ENCODE measurements around the gene SLC25A40.
"Not testable (repeated sequence)": the region's sequence is repeated elsewhere in the genome, so short reads cannot be mapped to it uniquely, and the experiment has no call there.

Gene SLC25A40

DNA sequence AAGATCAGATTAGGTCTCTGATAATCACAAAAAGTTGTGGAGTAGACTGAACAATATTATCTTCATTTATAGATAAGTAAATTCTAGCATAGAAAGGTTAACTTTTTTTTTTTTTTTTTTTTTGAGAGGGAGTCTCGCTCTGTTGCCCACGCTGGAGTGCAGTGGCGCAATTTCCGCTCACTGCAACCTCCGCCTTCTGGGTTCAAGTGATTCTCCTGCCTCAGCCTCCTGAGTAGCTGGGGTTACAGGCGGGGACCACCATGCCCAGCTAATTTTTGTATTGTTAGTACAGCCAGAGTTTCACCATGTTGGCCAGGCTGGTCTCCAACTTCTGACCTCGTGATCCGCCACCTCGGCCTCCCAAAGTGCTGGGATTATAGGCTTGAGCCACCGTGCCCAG is 2.8 kb downstream of the SLC25A40 start:
- in situ Hi-C loops (cut with MboI; ENCODE audit: low sequenced_read_pairs): not testable (repeated sequence)

DNA sequence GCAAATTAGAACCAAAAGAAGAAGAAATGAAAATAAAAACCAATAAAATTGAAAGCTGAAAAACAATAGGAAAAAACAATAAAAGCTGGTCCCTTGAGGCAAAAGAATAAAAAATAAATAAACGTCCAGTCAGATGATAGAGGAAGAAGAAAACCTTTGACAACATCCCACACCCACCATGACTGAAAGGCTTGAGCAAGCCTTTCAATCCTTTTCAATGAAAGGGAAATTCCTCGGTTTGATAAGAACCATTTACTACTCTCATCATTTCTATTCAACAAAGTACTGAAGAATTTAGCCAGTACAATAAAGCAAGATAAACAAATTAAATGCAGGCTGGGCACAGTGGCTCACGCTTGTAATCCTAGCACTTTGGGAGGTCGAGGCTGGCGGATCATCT is 3.8 kb downstream of the SLC25A40 start:
- in situ Hi-C loops (cut with MboI; ENCODE audit: low sequenced_read_pairs): no loop called here

DNA sequence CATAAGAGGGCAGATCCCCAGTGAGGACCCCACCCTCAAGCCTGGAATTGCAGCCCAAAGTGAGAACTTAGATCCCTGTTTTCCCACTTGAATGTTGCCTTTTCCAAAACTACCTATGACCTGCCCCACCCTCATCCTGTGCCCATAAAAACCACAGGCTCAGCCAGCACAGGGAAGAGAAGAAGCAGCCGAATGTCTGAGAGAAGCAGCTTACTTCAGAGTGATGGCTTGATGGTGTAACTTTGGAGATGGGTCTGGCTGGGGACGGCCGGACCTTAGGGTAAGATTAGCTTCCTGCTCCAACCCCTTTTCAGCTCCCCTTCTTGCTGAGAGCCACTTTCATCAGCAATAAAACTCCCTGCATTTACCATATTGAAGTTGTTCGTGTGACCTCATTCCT is 5.7 kb downstream of the SLC25A40 start:
- in situ Hi-C loops (cut with MboI; ENCODE audit: low sequenced_read_pairs): no loop called here

DNA sequence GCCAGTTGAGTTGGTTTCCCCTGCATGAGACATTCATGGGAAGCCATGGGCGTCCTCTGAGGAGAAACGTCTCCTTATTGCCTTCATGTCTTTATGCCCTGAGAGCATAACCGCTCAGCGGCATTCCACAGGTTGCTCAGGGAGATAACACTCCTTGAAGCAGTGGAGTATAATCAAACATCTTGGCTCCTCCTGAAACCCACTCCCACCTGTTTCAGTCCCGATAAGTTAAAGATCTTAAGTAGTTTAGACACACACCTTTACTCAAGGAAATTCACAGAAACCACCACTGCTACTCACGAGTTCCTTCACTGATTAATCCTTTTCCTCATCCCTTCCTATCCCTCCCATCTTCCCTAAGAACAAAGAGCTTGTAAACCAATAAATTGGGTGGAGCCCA is 9.6 kb downstream of the SLC25A40 start:
- in situ Hi-C loops (cut with MboI; ENCODE audit: low sequenced_read_pairs): not testable (repeated sequence)

DNA sequence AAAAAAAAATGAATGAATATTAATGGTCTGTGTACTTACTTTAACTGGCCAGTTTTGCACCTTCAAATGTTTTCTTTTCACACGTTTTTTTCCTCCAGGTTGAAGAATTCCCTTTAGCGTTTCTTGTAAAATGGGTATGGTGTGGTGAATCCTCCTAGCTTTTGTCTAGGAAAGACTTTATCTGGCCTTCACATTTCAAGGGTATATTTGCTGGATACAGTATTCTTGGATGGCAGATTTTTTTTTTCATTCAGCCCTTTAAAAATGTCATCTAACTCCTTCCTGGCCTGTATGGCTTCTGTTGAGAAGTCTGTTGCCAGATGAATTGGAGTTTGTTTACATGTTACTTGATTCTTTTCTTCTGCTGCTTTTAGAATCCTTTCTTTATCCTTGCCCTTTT is 10.1 kb downstream of the SLC25A40 start:
- in situ Hi-C loops (cut with MboI; ENCODE audit: low sequenced_read_pairs): no loop called here

DNA sequence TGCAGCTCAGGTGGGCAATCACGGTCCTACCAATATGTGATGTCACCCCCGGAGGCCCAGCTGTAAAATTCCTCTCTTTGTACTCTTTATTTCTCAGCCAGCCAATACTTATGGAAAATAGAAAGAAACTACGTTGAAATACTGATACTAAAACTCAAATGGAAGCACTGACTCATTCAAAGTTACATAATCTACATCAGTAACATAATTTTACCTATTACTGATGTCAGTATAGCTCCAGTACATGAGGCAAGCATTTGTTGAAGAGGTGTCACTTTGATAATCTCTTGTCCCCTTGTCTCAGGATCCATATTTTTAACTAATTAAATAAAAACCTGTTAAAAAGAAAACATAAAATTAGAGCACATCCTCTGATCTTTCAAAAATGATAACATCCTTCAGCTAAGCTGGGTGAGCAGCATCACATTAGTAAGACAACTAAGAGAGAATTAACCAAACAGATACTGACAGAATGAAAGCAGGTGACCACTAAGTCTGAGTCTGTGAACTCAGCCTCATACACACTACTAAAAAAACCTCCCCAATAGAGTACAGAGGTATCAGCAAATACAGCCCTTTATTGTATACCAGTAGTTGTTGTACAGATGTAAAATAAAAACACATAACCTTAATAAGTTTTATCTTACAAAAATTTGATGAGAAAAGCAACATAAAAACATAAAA is 17.6 kb downstream of the SLC25A40 start:
- in situ Hi-C loops (cut with MboI; ENCODE audit: low sequenced_read_pairs): no loop called here

DNA sequence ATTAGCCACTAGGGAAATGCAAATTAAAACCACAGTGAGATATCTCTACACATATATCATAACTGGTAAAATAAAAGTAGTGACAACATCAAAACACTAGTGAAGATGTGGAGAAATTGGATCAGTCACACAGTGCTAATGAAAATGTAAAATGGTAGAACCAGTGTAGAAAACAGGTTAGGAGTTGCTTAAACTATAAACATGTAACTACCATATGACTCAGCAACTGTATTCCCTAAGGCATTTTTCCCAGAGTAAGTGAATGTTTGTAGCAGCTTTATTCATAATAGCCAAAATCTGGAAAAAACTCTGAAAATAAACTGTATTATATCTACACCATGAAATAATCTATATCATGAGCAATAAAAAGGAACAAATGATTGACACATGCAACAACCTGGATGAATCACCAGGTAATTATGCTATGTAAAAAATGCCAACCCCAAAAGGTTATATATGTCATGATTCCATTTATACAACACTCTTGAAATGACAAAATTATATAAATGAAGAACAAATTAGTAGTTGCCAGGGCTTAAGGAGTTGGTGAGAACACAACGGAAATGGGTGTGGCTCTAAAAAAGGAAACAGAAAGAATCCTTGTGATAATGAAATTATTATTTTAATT is 22.8 kb downstream of the SLC25A40 start:
- in situ Hi-C loops (cut with MboI; ENCODE audit: low sequenced_read_pairs): no loop called here

DNA sequence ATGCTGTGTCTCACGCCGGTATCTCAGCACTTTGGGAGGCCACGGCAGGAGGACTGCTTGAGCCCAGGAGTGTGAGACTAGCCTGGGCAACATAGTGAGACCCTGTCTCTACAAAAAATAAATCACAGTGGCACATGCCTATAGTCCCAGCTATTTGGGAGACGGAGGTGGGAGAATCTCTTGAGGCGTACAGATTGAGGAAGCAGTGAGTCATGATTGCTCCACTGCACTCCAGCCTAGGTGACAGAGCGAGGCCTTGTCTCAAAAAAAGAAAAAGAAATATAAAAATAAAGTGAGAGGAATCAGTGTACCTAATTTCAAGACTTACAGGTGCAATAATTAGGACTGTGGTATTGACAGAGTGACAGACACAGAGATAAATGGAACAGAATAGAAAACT is 23.9 kb downstream of the SLC25A40 start:
- in situ Hi-C loops (cut with MboI; ENCODE audit: low sequenced_read_pairs): no loop called here

DNA sequence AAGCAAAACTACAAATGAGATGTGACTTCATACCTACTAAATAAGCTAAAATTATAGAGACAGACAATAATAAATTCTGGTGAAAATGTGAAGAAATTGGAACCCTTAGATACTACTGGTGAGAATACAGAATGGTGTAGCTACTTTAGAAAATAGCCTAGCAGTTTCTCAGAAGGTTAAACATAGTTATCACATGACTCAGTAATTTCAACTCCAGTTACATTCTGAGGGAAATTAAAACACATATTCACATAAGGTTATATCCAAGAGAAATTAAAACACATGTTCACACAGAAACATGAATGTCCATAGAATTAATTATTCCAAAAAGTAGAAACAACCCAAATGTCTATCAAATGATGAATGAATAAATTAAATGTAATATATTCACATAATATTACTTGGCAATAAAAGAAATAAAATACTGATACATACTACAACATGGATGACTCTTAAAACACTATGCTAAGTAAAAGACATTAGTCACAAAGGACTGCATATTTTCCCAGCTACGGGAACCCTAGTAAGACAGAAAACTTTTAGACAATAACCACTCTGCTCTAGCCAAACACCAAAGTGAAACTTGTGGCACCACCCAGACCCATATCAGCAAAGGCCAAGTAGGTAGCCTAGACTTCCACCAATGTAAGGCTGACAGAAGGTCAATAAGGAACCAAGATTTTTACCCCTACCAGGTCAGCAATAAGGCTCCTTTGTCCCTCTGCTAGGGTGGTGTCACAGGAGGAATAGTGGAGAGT is 25.1 kb downstream of the SLC25A40 start:
- in situ Hi-C loops (cut with MboI; ENCODE audit: low sequenced_read_pairs): no loop called here

DNA sequence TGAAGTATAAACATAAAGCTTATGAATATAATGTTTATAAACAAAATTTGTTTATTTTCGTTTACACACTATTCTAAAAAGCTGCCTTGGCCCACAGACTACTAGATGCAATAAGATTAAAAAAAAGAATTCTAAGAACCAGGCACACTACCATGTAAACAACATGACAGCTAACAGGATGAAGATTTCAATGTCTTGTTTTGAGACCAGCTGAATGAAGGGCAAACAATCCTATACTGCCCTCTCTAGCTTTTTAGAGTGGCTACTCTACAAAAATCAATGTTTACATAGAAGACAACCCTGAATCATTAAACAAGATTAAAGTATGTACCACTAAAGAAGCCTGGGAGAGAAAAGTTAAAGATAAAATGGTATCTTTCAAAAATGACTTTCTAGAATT is 38.6 kb downstream of the SLC25A40 start:
- in situ Hi-C loops (cut with MboI; ENCODE audit: low sequenced_read_pairs): no loop called here

DNA sequence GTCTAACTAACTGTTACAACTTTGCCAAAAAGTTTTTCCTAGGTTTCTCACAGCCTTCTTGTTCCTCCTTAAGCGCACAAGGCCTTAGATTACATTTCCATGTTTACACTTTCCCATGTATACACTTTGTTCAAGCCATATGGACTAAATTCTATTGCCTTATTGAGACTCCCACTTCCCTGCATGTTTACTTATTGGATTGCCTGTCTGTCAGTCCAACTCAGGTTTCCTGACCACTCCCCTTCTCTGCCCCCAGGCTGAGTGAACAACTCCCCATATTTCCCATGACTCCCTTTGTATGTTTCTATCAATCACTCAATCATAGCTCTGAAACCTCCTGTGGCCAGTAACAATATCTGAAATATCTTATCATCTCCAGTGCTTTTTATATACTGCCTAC is 43.0 kb downstream of the SLC25A40 start:
- in situ Hi-C loops (cut with MboI; ENCODE audit: low sequenced_read_pairs): no loop called here

DNA sequence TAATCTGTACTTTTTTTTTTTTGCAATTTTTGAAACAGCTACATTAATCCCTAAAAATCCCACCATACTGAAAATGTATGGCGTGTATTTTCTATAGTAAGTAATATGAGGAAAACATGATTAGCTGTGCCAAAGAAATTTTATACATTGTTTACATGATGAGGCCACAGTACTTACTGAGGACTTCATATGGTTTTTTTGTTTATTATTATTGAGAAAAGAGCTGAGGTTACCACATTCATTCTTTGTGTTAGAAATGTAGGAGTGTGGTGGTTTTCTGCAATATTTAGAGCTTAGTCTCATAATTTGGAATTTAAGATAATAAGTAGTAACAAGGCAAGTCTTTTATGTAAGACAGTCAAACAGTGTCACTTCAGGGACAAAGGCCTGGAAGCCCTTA is 45.1 kb downstream of the SLC25A40 start:
- in situ Hi-C loops (cut with MboI; ENCODE audit: low sequenced_read_pairs): no loop called here

DNA sequence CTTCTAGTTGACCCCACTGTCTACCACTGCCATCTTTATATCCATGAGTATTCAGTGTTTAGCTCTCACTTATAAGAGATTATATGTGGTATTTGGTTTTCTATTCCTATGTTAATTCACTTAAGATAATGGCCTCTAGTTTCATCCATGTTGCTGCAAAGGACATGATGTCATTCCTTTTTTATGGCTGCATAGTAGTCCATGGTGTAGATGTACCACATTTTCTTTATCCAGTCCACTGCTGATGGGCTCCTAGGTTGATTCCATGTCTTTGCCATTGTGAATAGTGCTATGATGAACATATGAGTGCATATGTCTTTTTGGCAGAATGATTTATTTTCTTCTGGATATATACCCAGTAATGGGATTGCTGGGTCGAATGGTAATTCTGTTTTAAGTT is 47.8 kb downstream of the SLC25A40 start:
- in situ Hi-C loops (cut with MboI; ENCODE audit: low sequenced_read_pairs): not testable (repeated sequence)

DNA sequence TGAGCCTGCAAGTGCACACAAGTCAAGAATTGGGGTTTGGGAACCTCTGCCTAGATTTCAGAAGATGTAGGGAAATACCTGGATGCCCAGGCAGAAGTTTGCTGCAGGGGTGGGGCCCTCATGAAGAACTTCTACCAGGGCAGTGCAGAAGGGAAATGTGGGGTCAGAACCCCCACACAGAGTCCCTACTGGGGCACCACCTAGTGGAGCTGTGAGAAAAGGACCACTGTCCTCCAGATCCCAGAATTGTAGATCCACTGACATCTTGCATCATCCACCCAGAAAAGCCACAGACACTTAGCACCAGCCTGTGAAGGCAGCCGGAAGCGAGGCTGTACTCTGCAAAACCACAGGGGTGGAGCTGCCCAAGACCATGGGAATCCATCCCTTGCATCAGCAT is 50.8 kb downstream of the SLC25A40 start:
- in situ Hi-C loops (cut with MboI; ENCODE audit: low sequenced_read_pairs): not testable (repeated sequence)

DNA sequence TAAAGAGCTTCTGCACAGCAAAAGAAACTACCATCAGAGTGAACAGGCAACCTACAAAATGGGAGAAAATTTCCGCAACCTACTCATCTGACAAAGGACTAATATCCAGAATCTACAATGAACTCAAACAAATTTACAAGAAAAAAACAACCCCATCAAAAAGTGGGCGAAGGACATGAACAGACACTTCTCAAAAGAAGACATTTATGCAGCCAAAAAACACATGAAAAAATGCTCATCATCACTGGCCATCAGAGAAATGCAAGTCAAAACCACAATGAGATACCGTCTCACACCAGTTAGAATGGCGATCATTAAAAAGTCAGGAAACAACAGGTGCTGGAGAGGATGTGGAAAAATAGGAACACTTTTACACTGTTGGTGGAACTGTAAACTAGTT is 54.1 kb downstream of the SLC25A40 start:
- in situ Hi-C loops (cut with MboI; ENCODE audit: low sequenced_read_pairs): not testable (repeated sequence)

DNA sequence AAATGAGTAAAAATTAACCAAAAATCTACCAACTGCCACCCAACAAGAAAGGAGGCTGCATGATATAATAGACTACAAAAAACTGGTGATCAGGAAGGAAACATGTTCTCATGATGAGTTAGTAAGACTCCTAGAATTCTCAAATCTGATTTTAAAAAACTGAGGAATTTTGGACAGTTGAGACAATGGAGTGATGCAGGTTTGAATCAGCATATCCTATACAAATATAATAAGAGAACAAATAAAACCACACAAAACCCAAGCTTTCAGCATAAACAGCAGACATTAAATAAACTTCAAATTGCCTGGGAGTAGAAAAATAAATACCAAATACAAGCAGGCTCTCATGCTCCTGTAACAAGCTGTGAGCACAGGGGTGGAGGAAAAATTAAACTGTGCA is 57.8 kb downstream of the SLC25A40 start:
- in situ Hi-C loops (cut with MboI; ENCODE audit: low sequenced_read_pairs): no loop called here

DNA sequence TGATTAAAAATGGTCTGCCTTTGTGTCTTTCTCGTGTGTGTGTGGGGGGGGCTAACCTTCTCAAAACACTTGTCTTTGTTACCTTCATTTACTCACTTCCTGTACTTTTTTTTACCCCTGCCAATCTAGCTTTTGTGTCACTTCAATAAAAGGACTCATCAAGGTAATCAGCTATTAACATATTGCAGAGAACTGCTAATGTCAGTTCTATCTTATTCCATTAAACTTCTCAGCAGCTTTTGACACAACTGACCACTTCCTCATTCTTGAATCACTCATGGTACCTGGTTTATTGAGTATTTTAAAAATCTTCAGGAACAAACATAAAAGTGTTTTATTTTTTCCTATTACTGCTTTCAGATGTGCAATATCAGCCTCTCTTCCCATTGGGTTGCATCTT is 59.8 kb downstream of the SLC25A40 start:
- in situ Hi-C loops (cut with MboI; ENCODE audit: low sequenced_read_pairs): no loop called here

DNA sequence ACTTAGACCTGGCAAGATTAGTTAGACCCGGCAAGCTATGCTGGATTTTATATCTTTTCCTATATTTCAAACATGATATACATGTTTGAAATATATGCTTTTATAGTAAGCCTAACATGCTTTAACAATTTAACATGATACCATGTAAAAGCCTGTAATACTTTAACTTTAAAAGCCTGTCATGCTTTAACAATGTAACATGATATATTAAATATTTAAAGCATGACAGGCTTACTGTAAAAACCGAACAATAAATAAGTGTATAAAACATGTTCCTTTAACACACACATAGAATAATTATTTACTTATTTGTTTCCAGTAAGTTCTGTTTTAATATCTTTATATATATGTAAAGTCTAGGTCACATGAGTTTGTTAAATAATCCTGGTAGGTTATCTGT is 65.4 kb downstream of the SLC25A40 start:
- in situ Hi-C loops (cut with MboI; ENCODE audit: low sequenced_read_pairs): no loop called here

DNA sequence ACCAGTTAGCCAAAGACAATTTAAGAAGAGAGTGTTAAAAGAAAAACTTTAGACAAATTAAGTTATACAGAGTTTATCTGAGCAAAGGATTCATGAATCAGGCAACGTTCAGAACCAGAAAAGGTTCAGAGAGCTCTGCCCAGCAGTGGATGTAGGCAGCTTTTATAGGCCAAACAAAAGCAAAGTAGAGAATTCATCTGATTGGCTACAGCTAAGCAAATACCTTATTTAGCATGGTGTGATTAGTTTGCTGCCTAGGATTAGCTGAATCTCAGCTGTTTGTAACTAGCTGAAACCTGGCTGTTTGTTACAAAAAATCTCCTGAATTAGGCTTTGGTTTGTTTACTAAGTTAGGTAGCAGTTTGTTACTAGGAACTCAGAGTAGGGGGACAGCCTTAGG is 66.0 kb downstream of the SLC25A40 start:
- in situ Hi-C loops (cut with MboI; ENCODE audit: low sequenced_read_pairs): no loop called here

DNA sequence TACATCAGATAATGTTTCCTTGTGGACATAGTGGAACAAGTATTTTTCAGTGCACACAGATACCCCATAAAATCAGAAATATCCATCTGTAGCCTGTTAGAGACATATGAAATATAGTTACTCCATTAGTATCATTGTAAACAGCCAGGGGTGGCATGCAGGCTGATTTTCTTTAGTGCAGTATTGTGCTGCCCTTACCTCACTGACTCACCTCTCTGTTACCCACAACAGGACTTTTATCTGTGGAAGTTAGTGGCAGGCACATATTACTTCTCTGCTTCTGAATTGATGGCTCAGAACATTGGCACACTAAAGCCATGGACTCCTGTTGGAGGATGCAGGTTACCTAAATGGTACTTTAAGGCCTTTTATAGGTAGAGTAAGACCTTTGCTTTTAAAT is 70.0 kb downstream of the SLC25A40 start:
- in situ Hi-C loops (cut with MboI; ENCODE audit: low sequenced_read_pairs): loop anchor here (10.0 kb wide), 1 partner anchor 79 kb away; no protein-coding TSS in a partner anchor

DNA sequence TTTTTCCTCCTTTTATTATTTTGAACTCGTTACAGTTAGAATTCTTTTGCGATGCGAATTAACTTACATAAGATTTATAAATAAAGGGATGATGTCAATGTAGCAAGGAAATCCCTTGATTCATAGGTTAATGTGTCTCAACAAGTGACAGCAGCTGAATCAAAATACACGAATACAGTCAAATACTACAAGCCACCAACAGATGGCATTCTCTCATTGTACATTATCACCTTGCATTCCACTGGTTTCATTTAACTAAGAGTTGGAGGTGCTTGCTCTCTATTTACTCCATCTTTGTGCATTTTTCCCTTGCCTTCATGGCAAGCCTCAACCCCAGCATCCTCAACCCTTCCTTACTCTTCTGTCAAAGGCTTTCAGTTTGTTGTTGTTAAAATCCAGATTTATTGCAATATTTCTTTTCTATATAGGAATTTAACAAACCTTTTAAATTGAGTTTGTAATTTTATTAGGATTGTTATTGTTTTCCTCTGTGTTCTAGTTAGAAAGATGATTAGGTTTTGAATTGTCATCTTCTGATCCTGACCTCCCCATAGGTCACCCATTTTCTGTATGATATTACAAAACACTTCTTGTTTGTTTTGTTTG is 78.3 kb downstream of the SLC25A40 start:
- in situ Hi-C loops (cut with MboI; ENCODE audit: low sequenced_read_pairs): loop anchor here (25.0 kb wide), 1 partner anchor 314 kb away; no protein-coding TSS in a partner anchor

DNA sequence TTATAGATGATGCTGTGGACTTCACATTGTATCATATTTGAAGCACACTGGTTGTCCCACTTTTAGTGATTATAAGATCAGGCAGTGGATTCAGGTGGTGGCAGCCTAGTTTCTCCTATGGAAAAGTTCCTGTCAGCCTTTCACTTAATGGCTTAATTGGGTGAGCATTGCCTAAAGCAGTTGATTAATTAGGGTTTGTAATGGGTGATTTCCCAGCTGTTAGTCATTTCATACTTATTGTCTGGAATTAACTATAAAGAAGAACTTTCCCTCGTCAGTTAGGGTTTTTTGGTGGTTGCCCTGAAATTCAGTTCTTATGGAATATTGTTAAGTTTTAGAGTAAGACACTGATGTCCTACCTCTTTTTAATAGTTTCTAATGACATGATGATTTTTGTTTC is 78.8 kb downstream of the SLC25A40 start:
- in situ Hi-C loops (cut with MboI; ENCODE audit: low sequenced_read_pairs): loop anchor here (25.0 kb wide), 1 partner anchor 315 kb away; no protein-coding TSS in a partner anchor

All from HL-60/S4 treated with retinoic acid at 250 ng/mL for 4 days and 3 days (cell line).